ENCODE data around the gene NUP98. TPM values are rescaled to one million over a fixed set of nuclear protein-coding genes. Genes with fewer than 3 reads are reported as not detected.

The NUP98 gene
- total RNA-seq, 1 experiment from 2014 or later = 98.4 TPM

GRCh38 chr11:3641701-3642070 lies 155.7 kb downstream of the NUP98 start, which contains the start of gene ART5 (continued):
- TF ChIP-seq REST (IDR thresholded peaks at IDR 0.05; ENCODE audit: low read depth) = no peak

- Histone ChIP-seq H3K4me3 (replicated peaks in 1 of 2; ENCODE audit: low read depth in 1 of 2, low read length in 2 of 2) (peak overlapping the region in 1 of 2 experiments; percentile 57; a peak in 2 of 4 replicates), H4K20me1 (ENCODE audit: insufficient read depth) (no peaks in the 10 kb centered on the region), H3K9me2 (ENCODE audit: insufficient read depth) (no peaks in the 10 kb centered on the region), H3K9me3 (ENCODE audit: control insufficient read depth in 1 of 2, insufficient read depth in 1 of 2, low read depth in 1 of 2, low read length in 2 of 2) (no peaks in the 10 kb centered on the region), H3K36me3 (ENCODE audit: control insufficient read depth in 1 of 2, insufficient read depth in 2 of 2, low read length in 2 of 2) (no peaks in the 10 kb centered on the region), H3K4me1 (ENCODE audit: control insufficient read depth in 1 of 2, insufficient read depth in 2 of 2, low read length in 2 of 2) (peaks cover 17 to 34% of the 10 kb centered on the region in 2 experiments), H3K79me2 (ENCODE audit: insufficient read depth, low read length) (no peaks in the 10 kb centered on the region), H3K4me2 (ENCODE audit: low read length) (peak overlapping the region; percentile 75), H3K27ac (ENCODE audit: low read depth, low read length) (no peak overlapping the region), H3K27me3 (ENCODE audit: insufficient read depth, low read length) (no peaks in the 10 kb centered on the region), H3K9ac (ENCODE audit: low read length) (no peak overlapping the region), H2AFZ (ENCODE audit: low read depth, low read length, poor library complexity, severe bottlenecking) (no peak overlapping the region)
- POLR2A ChIA-PET = no interaction called here
- TF ChIP-seq FOSL1 (IDR thresholded peaks at IDR 0.05; ENCODE audit: low read depth) (no peak), EZH2 (IDR thresholded peaks at IDR 0.05) (no peak), YY1 (IDR thresholded peaks at IDR 0.05; ENCODE audit: extremely low read depth, insufficient replicate concordance, low read depth, low read length) (no peak), ZNF274 (IDR thresholded peaks at IDR 0.05; ENCODE audit: low read depth, low read length) (no peak), CBX3 (IDR thresholded peaks at IDR 0.05; ENCODE audit: low read depth) (no peak), CTCF (IDR thresholded peaks at IDR 0.05 in 2 of 3, conservative IDR thresholded peaks at IDR 0.05 in 1 of 3; ENCODE audit: borderline replicate concordance in 1 of 3, insufficient read depth in 1 of 3, low read depth in 2 of 3, low read length in 2 of 3) (no peak), SP1 (IDR thresholded peaks at IDR 0.05; ENCODE audit: low read depth) (no peak), EGR1 (IDR thresholded peaks at IDR 0.05; ENCODE audit: low read depth) (no peak), REST (IDR thresholded peaks at IDR 0.05; ENCODE audit: low read depth) (no peak), MAX (IDR thresholded peaks at IDR 0.05) (no peak), TCF7L2 (IDR thresholded peaks at IDR 0.05; ENCODE audit: borderline replicate concordance, extremely low read depth, insufficient read depth, insufficient read length) (no peak), ZFX (IDR thresholded peaks at IDR 0.05) (no peak), JUND (IDR thresholded peaks at IDR 0.05) (no peak), ELF1 (IDR thresholded peaks at IDR 0.05; ENCODE audit: borderline replicate concordance, low read depth) (no peak), POLR2A (IDR thresholded peaks at IDR 0.05; ENCODE audit: borderline replicate concordance, extremely low read depth, insufficient read depth, insufficient read length) (no peak), CEBPB (IDR thresholded peaks at IDR 0.05; ENCODE audit: low read depth) (no peak), ATF3 (IDR thresholded peaks at IDR 0.05) (no peak)
- no peak for DNase-seq (ENCODE audit: low read depth, low spot score)
- BruUV-seq (replicated peaks) = no TSS peak
- no peak for ATAC-seq
- intact Hi-C loops (cut with micrococcal nuclease) = no loop called here
- CTCF ChIA-PET = no interaction called here
- RAD21 ChIA-PET (ENCODE audit: low non-redundant PET in 1 of 2, low total read pairs in 2 of 2, uncharacterized antibody in 2 of 2, unreplicated experiment in 2 of 2) = no interaction called here
Measured at GRCh38 chr11:3641191-3641590, 156.2 kb downstream of the NUP98 start.

Measured in HCT116 (cell line).